Diencephalon (tissue), 1 donor: ENCODE results near the gene SPOCK2. TPM values are rescaled to one million over a fixed set of nuclear protein-coding genes. Genes with fewer than 3 reads are reported as not detected.

Experiments used
- total RNA-seq: library from RNA; depleted of rRNA; stranded (reverse); fragments of >200 nt; gene quantifications from one replicate; pipeline ENCODE4 v1.2.3, GENCODE V29; 2014

Gene SPOCK2
- 207 TPM for total RNA-seq

DNA sequence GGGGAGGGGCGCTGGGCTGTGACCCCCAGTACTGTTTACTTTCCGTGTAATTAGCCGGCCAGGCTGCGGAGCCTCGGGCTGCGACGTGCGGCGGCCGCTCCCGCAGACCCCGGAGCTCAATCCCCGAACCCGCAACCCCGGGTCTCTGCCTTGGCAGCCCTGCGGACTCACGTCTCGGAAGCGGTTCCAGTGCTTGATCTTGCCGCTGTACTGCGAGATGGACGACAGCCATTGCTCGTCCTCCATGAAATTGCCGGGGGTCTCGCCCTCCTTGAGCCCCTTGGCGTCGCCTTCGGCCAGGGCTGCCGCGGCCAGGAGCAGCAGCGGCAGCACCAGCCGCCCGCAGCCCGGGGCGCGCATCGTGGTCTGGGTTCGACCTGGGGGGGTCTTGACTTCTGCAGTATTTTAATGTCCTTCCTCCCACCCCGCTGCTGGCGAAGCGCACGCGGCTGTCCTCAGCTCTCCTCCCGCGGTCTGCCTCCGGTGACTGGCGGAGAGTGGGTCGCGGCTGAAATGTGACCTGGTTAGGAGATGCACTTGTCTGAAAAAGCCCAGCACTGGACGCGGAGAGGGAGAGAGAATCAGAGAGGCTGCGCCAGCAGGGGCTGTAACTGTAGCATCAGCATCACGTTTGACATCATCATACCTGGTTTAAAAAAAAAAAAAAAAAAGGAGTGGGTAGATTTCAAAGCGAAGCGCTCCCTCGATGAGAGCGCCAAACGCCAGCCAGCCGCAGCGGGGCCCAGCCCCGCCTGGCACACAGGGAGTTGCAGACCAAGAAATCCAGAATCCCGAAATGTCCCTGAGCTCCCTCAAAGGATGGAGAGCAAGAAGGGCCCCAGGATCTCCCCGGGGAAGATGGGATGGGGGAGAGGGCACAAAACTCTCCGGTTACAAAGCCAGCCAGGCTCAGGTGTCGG, at the start of gene SPOCK2:
Gene SPOCK2, minus strand, starts transcription at position 583 of the 920 bp plus-strand sequence. Its CDS starts 223 bp downstream, at position 360.

Other genes starting within 250 kb of the SPOCK2 start
- gene PSAP, start 237.3 kb downstream of the SPOCK2 start, total RNA-seq, result 804 TPM
- gene CHST3, start 124.2 kb downstream of the SPOCK2 start, total RNA-seq, result 12.2 TPM
- gene ANAPC16, start 127.5 kb upstream of the SPOCK2 start, total RNA-seq, result 44.3 TPM
- gene ASCC1, start 127.7 kb upstream of the SPOCK2 start, total RNA-seq, result 36.7 TPM
- gene DDIT4, start 185.4 kb upstream of the SPOCK2 start, total RNA-seq, result 64.1 TPM